GM23248 (cell line): ENCODE measurements around the gene GRID2. TPM values are rescaled to one million over a fixed set of nuclear protein-coding genes. Genes with fewer than 3 reads are reported as not detected.

Source experiments
- DNase-seq: peaks from one replicate; pipeline ENCODE4 v3.0.0-alpha.2; 2015
- H2AFZ ChIP-seq: fragments of 200-600 bp; sonication (generic); 2 replicates; pipeline ENCODE4 v1.6.1; 2016; ENCODE audit warnings: antibody characterized with exemption
- H3F3A ChIP-seq: fragments of 200-600 bp; sonication (generic); 2 replicates; pipeline ENCODE4 v1.6.1; 2016; ENCODE audit warnings: mild to moderate bottlenecking, antibody characterized with exemption, mixed run types; ENCODE audit not compliant: insufficient read depth
- H3K27ac ChIP-seq: fragments of 200-600 bp; sonication (generic); 2 replicates; pipeline ENCODE4 v1.5.1; 2016; ENCODE audit warnings: mild to moderate bottlenecking
- H3K27me3 ChIP-seq: fragments of 200-600 bp; sonication (generic); replicated peaks from 2 replicates; pipeline ENCODE4 v1.6.1; 2016; ENCODE audit warnings: mild to moderate bottlenecking; ENCODE audit not compliant: insufficient read depth
- H3K36me3 ChIP-seq: fragments of 200-600 bp; sonication (generic); 2 replicates; pipeline ENCODE4 v1.6.1; 2016; ENCODE audit warnings: low read depth, mild to moderate bottlenecking
- H3K4me1 ChIP-seq: fragments of 200-600 bp; sonication (generic); 2 replicates; pipeline ENCODE4 v1.6.1; 2016; ENCODE audit warnings: mild to moderate bottlenecking; ENCODE audit not compliant: insufficient read depth
- H3K4me2 ChIP-seq: fragments of 200-600 bp; sonication (generic); one replicate; pipeline ENCODE4 v1.6.1; 2016; ENCODE audit warnings: mild to moderate bottlenecking; ENCODE audit not compliant: unreplicated experiment
- H3K4me3 ChIP-seq: fragments of 200-600 bp; sonication (generic); 2 replicates; pipeline ENCODE4 v1.5.1; 2016; ENCODE audit warnings: mild to moderate bottlenecking
- H3K79me2 ChIP-seq: fragments of 200-600 bp; sonication (generic); 2 replicates; pipeline ENCODE4 v1.6.1; 2016; ENCODE audit warnings: mild to moderate bottlenecking; ENCODE audit not compliant: insufficient read depth
- H3K9ac ChIP-seq: fragments of 200-600 bp; sonication (generic); 2 replicates; pipeline ENCODE4 v1.6.1; 2016; ENCODE audit warnings: mild to moderate bottlenecking
- H3K9me2 ChIP-seq: fragments of 200-600 bp; sonication (generic); 2 replicates; pipeline ENCODE4 v1.6.1; 2016; ENCODE audit warnings: mixed run types, mild to moderate bottlenecking, moderate library complexity; ENCODE audit not compliant: insufficient read depth
- H3K9me3 ChIP-seq: fragments of 200-600 bp; sonication (generic); one replicate; pipeline ENCODE4 v1.6.1; 2017; ENCODE audit warnings: low read depth
- H4K20me1 ChIP-seq: fragments of 200-600 bp; sonication (generic); 2 replicates; pipeline ENCODE4 v1.6.0; 2016; ENCODE audit not compliant: insufficient read depth
- EZH2 ChIP-seq: fragments of 200-600 bp; sonication (generic); IDR thresholded peaks from 2 replicates; pipeline ENCODE4 v1.6.1; 2018; ENCODE audit warnings: antibody characterized with exemption, mild to moderate bottlenecking; ENCODE audit not compliant: insufficient read depth, poor library complexity, severe bottlenecking
- EZH2phosphoT487 ChIP-seq: fragments of 200-600 bp; sonication (generic); IDR thresholded peaks from 2 replicates; pipeline ENCODE4 v1.6.1; 2018; ENCODE audit warnings: antibody characterized with exemption, moderate library complexity, mild to moderate bottlenecking, low read depth; ENCODE audit not compliant: insufficient read depth
- WGBS, 2 experiments: methylation state at CpG; one replicate each; pipeline ENCODE4 v1.1.6; 2015 to 2017; ENCODE audit warnings: low lambda C conversion rate in 2 of 2, low coverage in 1 of 2; ENCODE audit errors: missing lambda C conversion rate in 2 of 2; 5-methylcytosine and 5-hydroxymethylcytosine counted together
- in situ Hi-C: fragments of 300-500 bp; cut with MboI; formaldehyde crosslinking; loops from 2 replicates; pipeline ENCODE4 v1.15.0; 2020
- polyA plus RNA-seq: library from polyadenylated mRNA; unstranded; fragments of >200 nt; fragmentation: Nextera tagmentation; extraction: Ambion mirVana; gene quantifications from 2 replicates; pipeline ENCODE4 v1.2.1, GENCODE V29; 2016
- total RNA-seq: library from RNA; depleted of rRNA; stranded (reverse); fragments of >200 nt; shearing (Covaris generic); gene quantifications from 2 replicates; pipeline ENCODE4 v1.2.3, GENCODE V29; 2014

Gene GRID2
- total and polyA plus RNA-seq, 2 experiments from 2014 or later, result not detected

DNA sequence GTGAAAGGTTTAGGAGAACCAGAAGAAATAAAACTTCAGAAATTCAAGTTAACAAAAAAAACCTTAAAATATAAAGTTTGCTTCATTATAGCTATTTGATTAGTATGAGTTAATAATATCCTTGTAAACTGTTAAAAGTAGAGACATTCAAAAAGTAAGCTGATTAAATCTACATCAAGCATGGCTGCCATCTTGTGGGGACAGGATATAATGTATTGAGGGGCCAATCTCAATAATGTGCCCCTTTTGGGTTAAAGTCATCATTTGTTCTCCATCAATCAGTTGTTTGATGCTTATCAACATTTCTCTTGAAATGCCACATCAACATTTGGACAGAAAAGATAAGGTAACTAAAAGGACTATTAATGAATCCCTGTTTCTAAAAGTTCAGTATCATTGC is 4.6 kb upstream of the GRID2 start:
- no peak overlapping the region for H3K27ac ChIP-seq
- H3F3A ChIP-seq, result no peaks in the 10 kb centered on the region
- DNase-seq, result peak; percentile 19
- H3K9ac ChIP-seq, result no peak overlapping the region
- no peaks in the 10 kb centered on the region for H3K9me2 ChIP-seq
- H2AFZ ChIP-seq, result no peak overlapping the region
- no peak overlapping the region for H3K4me2 ChIP-seq
- no peaks in the 10 kb centered on the region for H3K9me3 ChIP-seq
- H4K20me1 ChIP-seq, result no peaks in the 10 kb centered on the region
- H3K27me3 ChIP-seq, result peaks cover 19% of the 10 kb centered on the region
- no peak for TF ChIP-seq EZH2phosphoT487
- TF ChIP-seq EZH2, result no peak
- no peaks in the 10 kb centered on the region for H3K4me1 ChIP-seq
- no peak overlapping the region for H3K4me3 ChIP-seq
- no peaks in the 10 kb centered on the region for H3K36me3 ChIP-seq
- no peaks in the 10 kb centered on the region for H3K79me2 ChIP-seq
- in situ Hi-C loops, result no loop called here

DNA sequence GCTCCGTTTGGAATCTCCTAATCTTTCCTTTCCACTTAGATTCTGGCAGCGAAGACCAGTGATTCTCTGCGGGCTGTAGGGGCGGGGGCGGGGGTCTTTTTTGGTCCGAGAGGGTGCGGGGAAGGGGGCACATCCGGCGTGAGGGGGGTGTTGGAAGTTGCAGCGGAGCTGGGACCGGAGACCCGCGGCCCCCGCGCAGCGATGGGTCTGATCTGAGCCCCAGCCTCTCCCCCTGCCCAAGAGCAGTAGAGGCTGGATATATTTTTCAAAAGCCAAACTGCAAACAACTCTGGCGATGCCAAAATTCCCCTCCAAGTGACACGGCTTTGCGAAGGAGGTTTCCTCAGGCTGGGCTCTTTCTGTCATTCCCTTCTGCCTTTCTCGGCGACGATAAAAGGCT is 355 bp downstream of the GRID2 start:
- in situ Hi-C loops, result no loop called here
- Histone ChIP-seq H3K9ac (no peak overlapping the region), H3K9me3 (no peaks in the 10 kb centered on the region), H3K4me1 (no peaks in the 10 kb centered on the region), H2AFZ (no peak overlapping the region), H3K36me3 (no peaks in the 10 kb centered on the region), H3K9me2 (no peaks in the 10 kb centered on the region), H3K27ac (no peak overlapping the region), H3K27me3 (peaks cover 59% of the 10 kb centered on the region), H3F3A (no peaks in the 10 kb centered on the region), H3K4me2 (no peak overlapping the region), H3K4me3 (no peak overlapping the region), H3K79me2 (no peaks in the 10 kb centered on the region), H4K20me1 (no peaks in the 10 kb centered on the region)
- 3 to 7% methylated on average over 12 to 22 of the region's 22 CpGs for WGBS, 2 experiments
- no peak for DNase-seq
- no peak for TF ChIP-seq EZH2
- no peak for TF ChIP-seq EZH2phosphoT487

DNA sequence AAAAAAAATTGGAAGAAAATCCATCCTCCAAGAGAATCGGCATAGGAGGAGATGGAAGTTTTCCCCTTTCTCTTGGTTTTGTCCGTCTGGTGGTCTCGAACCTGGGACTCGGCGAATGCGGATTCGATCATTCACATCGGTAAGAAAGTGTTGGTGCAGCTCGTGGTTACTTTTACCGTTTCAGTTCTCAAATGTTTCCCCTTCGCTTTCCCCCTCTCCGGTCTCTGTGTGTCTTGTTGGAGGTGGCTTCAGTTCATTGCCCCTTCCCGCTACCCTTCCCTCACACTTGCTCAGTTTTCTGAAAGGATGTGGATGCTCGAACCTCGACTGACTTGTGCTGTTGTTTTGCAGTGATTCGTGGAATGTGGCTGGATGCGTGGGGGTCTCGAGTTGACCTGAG is 840 bp downstream of the GRID2 start:
- WGBS, 2 experiments, result 4 to 9% methylated on average over 18 of the region's 18 CpGs
- TF ChIP-seq EZH2, result peak; percentile 27
- TF ChIP-seq EZH2phosphoT487, result 0 out of 2 replicates have a peak, but pooled peaks have one; percentile 43
- Histone ChIP-seq H3K79me2 (no peaks in the 10 kb centered on the region), H3K27me3 (peaks cover 59% of the 10 kb centered on the region), H3K9me2 (no peaks in the 10 kb centered on the region), H3K4me1 (no peaks in the 10 kb centered on the region), H3K36me3 (no peaks in the 10 kb centered on the region), H4K20me1 (no peaks in the 10 kb centered on the region), H3K4me3 (no peak overlapping the region), H3K9ac (no peak overlapping the region), H2AFZ (peak overlapping the region; percentile 59; the same call in 1 of the 2 replicates), H3K9me3 (no peaks in the 10 kb centered on the region), H3K27ac (no peak overlapping the region), H3K4me2 (no peak overlapping the region), H3F3A (no peaks in the 10 kb centered on the region)
- in situ Hi-C loops, result no loop called here
- no peak for DNase-seq

- Histone ChIP-seq H3F3A (no peaks in the 10 kb centered on the region), H3K4me2 (peak overlapping the region; percentile 32), H3K27me3 (peaks cover 59% of the 10 kb centered on the region), H4K20me1 (no peaks in the 10 kb centered on the region), H3K9me2 (no peaks in the 10 kb centered on the region), H3K27ac (no peak overlapping the region), H3K36me3 (no peaks in the 10 kb centered on the region), H3K4me3 (peak overlapping the region; percentile 52), H3K9ac (no peak overlapping the region), H2AFZ (peak overlapping the region; percentile 59), H3K79me2 (no peaks in the 10 kb centered on the region), H3K4me1 (no peaks in the 10 kb centered on the region), H3K9me3 (no peaks in the 10 kb centered on the region)
- TF ChIP-seq EZH2 (no peak), EZH2phosphoT487 (no peak)
- DNase-seq, result peak; percentile 51
- in situ Hi-C loops, result no loop called here
- WGBS, 2 experiments, result 3 to 4% methylated on average over 64 to 68 of the region's 68 CpGs
Observed at GRCh38 chr4:92305148-92305877, 1.5 kb downstream of the GRID2 start.
